ENCODE results near the gene RTN4.
"Not testable (repeated sequence)": the region's sequence is repeated elsewhere in the genome, so short reads cannot be mapped to it uniquely, and the experiment has no call there.

The RTN4 gene

GRCh38 chr2:55073000-55073983, 23.0 kb upstream of the RTN4 start:
- no peak for DNase-seq (ENCODE audit: low read depth)

- DNase-seq (ENCODE audit: low read depth) = no peak
Measured at GRCh38 chr2:55063713-55064323, 13.6 kb upstream of the RTN4 start.

GRCh38 chr2:55063226-55063625, 13.0 kb upstream of the RTN4 start:
- DNase-seq (ENCODE audit: low read depth) = no peak

- DNase-seq (ENCODE audit: low read depth) = no peak
Measured at GRCh38 chr2:55062754-55063153, 12.5 kb upstream of the RTN4 start.

GRCh38 chr2:55061523-55062344, 11.5 kb upstream of the RTN4 start:
- DNase-seq (ENCODE audit: low read depth) = no peak

- no peak for DNase-seq (ENCODE audit: low read depth)
Measured at GRCh38 chr2:55059793-55060192, 9.5 kb upstream of the RTN4 start.

GRCh38 chr2:55057474-55057873, 7.2 kb upstream of the RTN4 start:
- no peak for DNase-seq (ENCODE audit: low read depth)

GRCh38 chr2:55056024-55056521, 5.8 kb upstream of the RTN4 start:
- no peak for DNase-seq (ENCODE audit: low read depth)

- DNase-seq (ENCODE audit: low read depth) = no peak
Measured at GRCh38 chr2:55054106-55054875, 4.0 kb upstream of the RTN4 start.

- DNase-seq (ENCODE audit: low read depth) = not testable (repeated sequence)
Measured at GRCh38 chr2:55053225-55053624, 3.0 kb upstream of the RTN4 start.

- DNase-seq (ENCODE audit: low read depth) = no peak
Measured at GRCh38 chr2:55052129-55053061, 2.1 kb upstream of the RTN4 start.

- DNase-seq (ENCODE audit: low read depth) = no peak
Measured at GRCh38 chr2:55051026-55051866, 995 bp upstream of the RTN4 start.

GRCh38 chr2:55049821-55050099, 491 bp downstream of the RTN4 start:
- DNase-seq (ENCODE audit: low read depth) = no peak

- peak; percentile 79 for DNase-seq (ENCODE audit: low read depth)
Measured at GRCh38 chr2:55049043-55049820, 1.0 kb downstream of the RTN4 start.

GRCh38 chr2:55048508-55049042, 1.7 kb downstream of the RTN4 start:
- DNase-seq (ENCODE audit: low read depth) = peak; percentile 74

GRCh38 chr2:55047677-55048299, 2.5 kb downstream of the RTN4 start:
- no peak for DNase-seq (ENCODE audit: low read depth)

GRCh38 chr2:55045780-55046179, 4.5 kb downstream of the RTN4 start:
- no peak for DNase-seq (ENCODE audit: low read depth)

- DNase-seq (ENCODE audit: low read depth) = no peak
Measured at GRCh38 chr2:55043841-55044240, 6.4 kb downstream of the RTN4 start.

Measured in CMK (cell line).